PFSK-1 (cell line): ENCODE measurements around the gene PRDM16. TPM values are rescaled to one million over a fixed set of nuclear protein-coding genes. Genes with fewer than 3 reads are reported as not detected.

Experiments
- FOXP2 ChIP-seq: optimal IDR thresholded peaks from 2 replicates; pipeline ENCODE3; 2011; ENCODE audit warnings: borderline replicate concordance, control low read depth, inconsistent platforms; ENCODE audit not compliant: insufficient read depth; ENCODE audit errors: extremely low read length, extremely low read depth
- POLR2AphosphoS5 ChIP-seq: IDR thresholded peaks from 2 replicates; pipeline ENCODE4 v1.6.1; 2012; ENCODE audit warnings: low read depth, mild to moderate bottlenecking, control low read depth, low read length, moderate library complexity
- REST ChIP-seq, 2 experiments: IDR thresholded peaks; 2 replicates each; pipeline versions ENCODE4 v1.6.1 to v1.8.0; 2011 to 2012; ENCODE audit warnings: low read depth in 2 of 2, low read length in 2 of 2, control low read depth in 1 of 2, inconsistent platforms in 1 of 2, mild to moderate bottlenecking in 1 of 2, moderate library complexity in 1 of 2; ENCODE audit not compliant: insufficient read depth in 1 of 2
- SIN3A ChIP-seq: IDR thresholded peaks from 2 replicates; pipeline ENCODE4 v1.6.1; 2012; ENCODE audit warnings: mild to moderate bottlenecking, low read length, moderate library complexity, borderline replicate concordance; ENCODE audit not compliant: insufficient read depth
- TAF1 ChIP-seq: IDR thresholded peaks from 2 replicates; pipeline ENCODE4 v1.6.1; 2012; ENCODE audit warnings: low read length, control low read depth, borderline replicate concordance; ENCODE audit not compliant: insufficient read depth
- polyA plus RNA-seq: library from polyadenylated mRNA; unstranded; fragments of >200 nt; gene quantifications from one replicate; pipeline ENCODE4 v1.2.1, GENCODE V29; 2012; ENCODE audit warnings: low read depth, missing spikeins; ENCODE audit not compliant: insufficient read length

Gene PRDM16
- polyA plus RNA-seq = not detected

- TF ChIP-seq SIN3A = no peak
- no peak for TF ChIP-seq POLR2AphosphoS5
Observed at GRCh38 chr1:3068564-3069431, at the start of gene PRDM16. TSS of gene PRDM16 (plus strand) at chr1:3069203. CDS start at chr1:3069260, 57 bp downstream.

- TF ChIP-seq TAF1 = no peak
- no peak for TF ChIP-seq POLR2AphosphoS5
Observed at GRCh38 chr1:3019516-3020051, 49.4 kb upstream of the PRDM16 start.

- TF ChIP-seq FOXP2 (no peak), TAF1 (no peak), REST (IDR thresholded peaks at IDR 0.05; ENCODE audit: insufficient read depth in 1 of 2, low read depth in 2 of 2, low read length in 2 of 2) (no peak), POLR2AphosphoS5 (no peak), SIN3A (no peak)
Observed at GRCh38 chr1:3020263-3020909, 48.6 kb upstream of the PRDM16 start.

GRCh38 chr1:3021233-3021671 is 47.8 kb upstream of the PRDM16 start, which contains the start of gene ACTRT2:
TSS of gene ACTRT2 (plus strand) at chr1:3021467. CDS start at chr1:3021687, 220 bp downstream.
- TF ChIP-seq REST (IDR thresholded peaks at IDR 0.05; ENCODE audit: insufficient read depth in 1 of 2, low read depth in 2 of 2, low read length in 2 of 2) (no peak), SIN3A (no peak), POLR2AphosphoS5 (no peak), FOXP2 (no peak), TAF1 (no peak)

GRCh38 chr1:3021801-3022401 is 47.1 kb upstream of the PRDM16 start:
- TF ChIP-seq POLR2AphosphoS5 (no peak), TAF1 (no peak), FOXP2 (no peak), SIN3A (no peak), REST (IDR thresholded peaks at IDR 0.05; ENCODE audit: insufficient read depth in 1 of 2, low read depth in 2 of 2, low read length in 2 of 2) (no peak)
